ENCODE data around the gene PDZD2. TPM values are rescaled to one million over a fixed set of nuclear protein-coding genes. Genes with fewer than 3 reads are reported as not detected.

The PDZD2 gene
- total RNA-seq, 1 donor from 2014 or later: not detected

GRCh38 chr5:32145378-32145777, 506.4 kb downstream of the PDZD2 start:
- peaks cover 27% of the 10 kb centered on the region for H3K4me1 Mint-ChIP-seq (ENCODE audit: low read depth)
- DNase-seq (ENCODE audit: low spot score): no peak
- H3K36me3 Mint-ChIP-seq (ENCODE audit: low read depth): peaks cover 17% of the 10 kb centered on the region
- H3K9me3 Mint-ChIP-seq: no peaks in the 10 kb centered on the region
- H3K4me3 Mint-ChIP-seq: no peak overlapping the region
- H3K27me3 Mint-ChIP-seq (ENCODE audit: insufficient read depth): no peaks in the 10 kb centered on the region
- intact Hi-C loops (cut with micrococcal nuclease): no loop called here
- no peak overlapping the region for H3K27ac Mint-ChIP-seq

GRCh38 chr5:32147236-32147635, 508.3 kb downstream of the PDZD2 start:
- no peak overlapping the region for H3K4me3 Mint-ChIP-seq
- H3K4me1 Mint-ChIP-seq (ENCODE audit: low read depth): peaks cover 31% of the 10 kb centered on the region
- peaks cover 22% of the 10 kb centered on the region for H3K36me3 Mint-ChIP-seq (ENCODE audit: low read depth)
- no peak overlapping the region for H3K27ac Mint-ChIP-seq
- no peaks in the 10 kb centered on the region for H3K27me3 Mint-ChIP-seq (ENCODE audit: insufficient read depth)
- intact Hi-C loops (cut with micrococcal nuclease): no loop called here
- no peaks in the 10 kb centered on the region for H3K9me3 Mint-ChIP-seq
- DNase-seq (ENCODE audit: low spot score): no peak

- no peaks in the 10 kb centered on the region for H3K27me3 Mint-ChIP-seq (ENCODE audit: insufficient read depth)
- DNase-seq (ENCODE audit: low spot score): no peak
- H3K4me3 Mint-ChIP-seq: no peak overlapping the region
- H3K4me1 Mint-ChIP-seq (ENCODE audit: low read depth): peaks cover 33% of the 10 kb centered on the region
- no peaks in the 10 kb centered on the region for H3K9me3 Mint-ChIP-seq
- H3K36me3 Mint-ChIP-seq (ENCODE audit: low read depth): peaks cover 20% of the 10 kb centered on the region
- no peak overlapping the region for H3K27ac Mint-ChIP-seq
- intact Hi-C loops (cut with micrococcal nuclease): no loop called here
These were observed 509.0 kb downstream of the PDZD2 start for GRCh38 chr5:32147959-32148358.

- no peak overlapping the region for H3K4me3 Mint-ChIP-seq
- H3K27me3 Mint-ChIP-seq (ENCODE audit: insufficient read depth): no peaks in the 10 kb centered on the region
- no peak for DNase-seq (ENCODE audit: low spot score)
- intact Hi-C loops (cut with micrococcal nuclease): no loop called here
- no peaks in the 10 kb centered on the region for H3K9me3 Mint-ChIP-seq
- peaks cover 20% of the 10 kb centered on the region for H3K36me3 Mint-ChIP-seq (ENCODE audit: low read depth)
- H3K4me1 Mint-ChIP-seq (ENCODE audit: low read depth): peaks cover 31% of the 10 kb centered on the region
- H3K27ac Mint-ChIP-seq: no peak overlapping the region
These were observed 511.4 kb downstream of the PDZD2 start for GRCh38 chr5:32150366-32150765.

- no peak overlapping the region for H3K4me3 Mint-ChIP-seq
- no peaks in the 10 kb centered on the region for H3K27me3 Mint-ChIP-seq (ENCODE audit: insufficient read depth)
- peaks cover 29% of the 10 kb centered on the region for H3K4me1 Mint-ChIP-seq (ENCODE audit: low read depth)
- DNase-seq (ENCODE audit: low spot score): no peak
- intact Hi-C loops (cut with micrococcal nuclease): no loop called here
- H3K9me3 Mint-ChIP-seq: no peaks in the 10 kb centered on the region
- H3K27ac Mint-ChIP-seq: no peak overlapping the region
- H3K36me3 Mint-ChIP-seq (ENCODE audit: low read depth): peaks cover 16% of the 10 kb centered on the region
These were observed 512.3 kb downstream of the PDZD2 start for GRCh38 chr5:32151198-32151597.

GRCh38 chr5:32153723-32154122, 514.8 kb downstream of the PDZD2 start:
- Mint-ChIP-seq H3K4me3 (no peak overlapping the region), H3K27me3 (ENCODE audit: insufficient read depth) (no peaks in the 10 kb centered on the region), H3K36me3 (ENCODE audit: low read depth) (peaks cover 14% of the 10 kb centered on the region), H3K27ac (no peak overlapping the region), H3K4me1 (ENCODE audit: low read depth) (peaks cover 22% of the 10 kb centered on the region), H3K9me3 (no peaks in the 10 kb centered on the region)
- intact Hi-C loops (cut with micrococcal nuclease): no loop called here
- no peak for DNase-seq (ENCODE audit: low spot score)

- intact Hi-C loops (cut with micrococcal nuclease): no loop called here
- peaks cover 11% of the 10 kb centered on the region for H3K36me3 Mint-ChIP-seq (ENCODE audit: low read depth)
- no peak for DNase-seq (ENCODE audit: low spot score)
- no peak overlapping the region for H3K27ac Mint-ChIP-seq
- H3K4me3 Mint-ChIP-seq: no peak overlapping the region
- H3K27me3 Mint-ChIP-seq (ENCODE audit: insufficient read depth): no peaks in the 10 kb centered on the region
- H3K4me1 Mint-ChIP-seq (ENCODE audit: low read depth): peaks cover 14% of the 10 kb centered on the region
- no peaks in the 10 kb centered on the region for H3K9me3 Mint-ChIP-seq
These were observed 516.3 kb downstream of the PDZD2 start for GRCh38 chr5:32155211-32155610.

GRCh38 chr5:32156635-32157034, 517.7 kb downstream of the PDZD2 start:
- H3K36me3 Mint-ChIP-seq (ENCODE audit: low read depth): peaks cover 16% of the 10 kb centered on the region
- no peaks in the 10 kb centered on the region for H3K27me3 Mint-ChIP-seq (ENCODE audit: insufficient read depth)
- H3K4me3 Mint-ChIP-seq: no peak overlapping the region
- no peak overlapping the region for H3K27ac Mint-ChIP-seq
- DNase-seq (ENCODE audit: low spot score): no peak
- peaks cover 13% of the 10 kb centered on the region for H3K4me1 Mint-ChIP-seq (ENCODE audit: low read depth)
- intact Hi-C loops (cut with micrococcal nuclease): no loop called here
- no peaks in the 10 kb centered on the region for H3K9me3 Mint-ChIP-seq

- Mint-ChIP-seq H3K4me1 (ENCODE audit: low read depth) (peaks cover 11% of the 10 kb centered on the region), H3K4me3 (no peak overlapping the region), H3K9me3 (no peaks in the 10 kb centered on the region), H3K36me3 (ENCODE audit: low read depth) (peaks cover 14% of the 10 kb centered on the region), H3K27ac (no peak overlapping the region), H3K27me3 (ENCODE audit: insufficient read depth) (no peaks in the 10 kb centered on the region)
- no peak for DNase-seq (ENCODE audit: low spot score)
- intact Hi-C loops (cut with micrococcal nuclease): no loop called here
These were observed 518.1 kb downstream of the PDZD2 start for GRCh38 chr5:32157078-32157477.

- H3K27ac Mint-ChIP-seq: no peak overlapping the region
- H3K4me3 Mint-ChIP-seq: no peak overlapping the region
- H3K36me3 Mint-ChIP-seq (ENCODE audit: low read depth): peaks cover 11% of the 10 kb centered on the region
- intact Hi-C loops (cut with micrococcal nuclease): no loop called here
- H3K9me3 Mint-ChIP-seq: no peaks in the 10 kb centered on the region
- peaks cover 3% of the 10 kb centered on the region for H3K4me1 Mint-ChIP-seq (ENCODE audit: low read depth)
- no peaks in the 10 kb centered on the region for H3K27me3 Mint-ChIP-seq (ENCODE audit: insufficient read depth)
- DNase-seq (ENCODE audit: low spot score): no peak
These were observed 519.7 kb downstream of the PDZD2 start for GRCh38 chr5:32158679-32158975.

- no peak overlapping the region for H3K27ac Mint-ChIP-seq
- peaks cover 5% of the 10 kb centered on the region for H3K4me1 Mint-ChIP-seq (ENCODE audit: low read depth)
- H3K4me3 Mint-ChIP-seq: no peak overlapping the region
- DNase-seq (ENCODE audit: low spot score): no peak
- peaks cover 11% of the 10 kb centered on the region for H3K36me3 Mint-ChIP-seq (ENCODE audit: low read depth)
- no peaks in the 10 kb centered on the region for H3K9me3 Mint-ChIP-seq
- intact Hi-C loops (cut with micrococcal nuclease): no loop called here
- H3K27me3 Mint-ChIP-seq (ENCODE audit: insufficient read depth): no peaks in the 10 kb centered on the region
These were observed 520.6 kb downstream of the PDZD2 start for GRCh38 chr5:32159328-32160072.

GRCh38 chr5:32160228-32160627, 521.3 kb downstream of the PDZD2 start:
- Mint-ChIP-seq H3K27me3 (ENCODE audit: insufficient read depth) (no peaks in the 10 kb centered on the region), H3K9me3 (no peaks in the 10 kb centered on the region), H3K36me3 (ENCODE audit: low read depth) (peaks cover 11% of the 10 kb centered on the region), H3K4me3 (no peak overlapping the region), H3K27ac (no peak overlapping the region), H3K4me1 (ENCODE audit: low read depth) (peaks cover 8% of the 10 kb centered on the region)
- DNase-seq (ENCODE audit: low spot score): no peak
- intact Hi-C loops (cut with micrococcal nuclease): no loop called here

Data from activated T-helper 1 cell treated with anti-CD3 and anti-CD28 coated beads, Interleukin-12 subunit alpha, Interleukin-12 subunit beta, Interleukin-2, Interleukin-4 antibody, amounts not matched to agents 30 ng/mL and 10 ng/mL and 1 ng/mL, durations not matched to agents 14 hours and 24 hours and 36 hours (primary cell).